AG04449 (cell line): ENCODE data around the gene IL22RA2.

Source experiments
- CTCF ChIA-PET: fragments of 350-600 bp; formaldehyde crosslinking; extraction: SDS; loops from one replicate; lab custom pipeline; 2021; ENCODE audit warnings: antibody characterized with exemption; lab: Yijun Ruan, JAX
- POLR2A ChIA-PET: fragments of 400-600, 350-600 bp; formaldehyde crosslinking; extraction: SDS; loops from one replicate; lab custom pipeline; 2020; ENCODE audit warnings: antibody characterized with exemption, inconsistent platforms; lab: Yijun Ruan, JAX
- DNase-seq: peaks from one replicate; pipeline ENCODE4 v3.0.0-alpha.2; 2010; ENCODE audit warnings: low read depth, low spot score
- H3K4me3 ChIP-seq: 2 replicates; pipeline ENCODE4 v1.5.1; 2011; ENCODE audit warnings: low read depth, mild to moderate bottlenecking, control low read depth, low read length
- CTCF ChIP-seq: IDR thresholded peaks from one replicate; pipeline ENCODE4 v1.5.1; 2011; ENCODE audit warnings: mild to moderate bottlenecking, moderate library complexity, low read length, control low read depth, inconsistent platforms; ENCODE audit not compliant: insufficient read depth; ENCODE audit errors: missing control alignments

The IL22RA2 gene

GRCh38 chr6:137173501-137173900, at the start of gene IL22RA2:
Gene IL22RA2, minus strand, starts transcription at chr6:137173644. Its CDS starts 11,895 bp downstream, at chr6:137161749.
- TF ChIP-seq CTCF: no peak
- ChIA-PET CTCF (no interaction called here), POLR2A (no interaction called here)
- no peak within 1 kb of the TSS for H3K4me3 ChIP-seq
- no peak for DNase-seq

DNA sequence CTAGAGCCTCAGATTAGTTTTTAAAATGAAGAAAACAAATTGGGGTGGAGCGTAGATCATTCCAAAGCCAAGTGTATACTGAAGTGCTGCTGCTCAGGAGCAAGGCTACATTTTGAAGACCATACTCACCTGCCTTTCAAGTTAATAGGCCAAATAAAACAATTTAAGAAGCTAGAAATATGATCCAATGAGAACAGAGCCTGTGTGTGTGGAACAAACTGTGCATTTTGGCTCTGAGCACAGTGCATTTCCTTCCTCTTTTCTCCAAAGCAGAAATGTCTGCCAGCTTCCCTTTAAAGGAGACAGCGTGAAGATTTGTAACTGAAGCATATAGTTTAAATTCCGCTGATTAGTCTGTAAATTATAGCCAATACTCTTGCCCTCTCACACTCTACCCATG, 48.9 kb upstream of the IL22RA2 start:
- DNase-seq: no peak
- H3K4me3 ChIP-seq: no peak overlapping the region
- POLR2A ChIA-PET: no interaction called here
- no peak for TF ChIP-seq CTCF
- CTCF ChIA-PET: interaction anchor here (1.0 kb wide), 2 partner anchors 9 to 92 kb away, joined by 3 to 4 read pairs; no protein-coding TSS in a partner anchor

- H3K4me3 ChIP-seq: peak overlapping the region; percentile 98
- DNase-seq: no peak
- POLR2A ChIA-PET: no interaction called here
- TF ChIP-seq CTCF: no peak
- CTCF ChIA-PET: no interaction called here
Measured at GRCh38 chr6:137219664-137220252, 46.3 kb upstream of the IL22RA2 start.

DNA sequence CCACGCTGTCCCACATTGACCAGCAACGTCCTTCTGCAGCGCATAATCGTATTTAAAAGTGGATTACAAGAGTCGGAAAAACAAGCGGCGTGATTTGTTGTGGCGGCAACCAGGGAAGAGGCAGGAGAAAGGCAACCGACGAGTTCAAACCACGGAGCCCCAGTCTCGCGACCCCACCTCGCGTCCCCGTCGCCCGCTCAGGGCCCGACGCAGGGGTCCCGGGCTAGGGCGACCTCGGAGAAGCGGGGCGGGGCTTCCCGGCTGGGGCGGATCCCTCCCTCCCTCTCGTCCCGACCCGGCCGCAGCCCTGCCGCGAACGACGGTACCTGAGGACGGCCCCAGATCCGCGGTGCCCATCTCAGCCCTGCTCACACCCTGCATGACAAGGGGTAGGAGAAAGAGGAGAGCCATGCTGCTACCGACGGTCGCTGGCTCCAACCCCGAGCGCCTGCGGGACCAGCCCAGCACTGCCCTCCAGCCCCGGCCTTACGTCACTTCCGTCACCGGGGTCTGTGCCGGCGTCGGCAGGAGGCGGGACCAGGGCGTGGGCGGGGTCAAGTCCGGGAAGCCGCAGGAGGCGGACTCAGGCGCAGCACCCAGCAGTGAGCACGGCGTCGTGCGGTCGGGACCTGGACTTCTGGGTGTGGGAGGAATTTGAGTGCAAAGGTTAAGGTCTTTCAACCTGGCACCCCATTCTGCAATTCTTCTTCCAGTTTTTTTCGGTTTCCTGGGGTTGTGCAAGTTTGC, 45.6 kb upstream of the IL22RA2 start, which contains the start of gene IFNGR1:
TSS of gene IFNGR1 (minus strand) at position 469 of the 747 bp plus-strand sequence. CDS start at position 411, 58 bp downstream.
- DNase-seq: no peak
- no peak for TF ChIP-seq CTCF
- POLR2A ChIA-PET: no interaction called here
- CTCF ChIA-PET: no interaction called here
- peak within 1 kb of the TSS; percentile 98 for H3K4me3 ChIP-seq

GRCh38 chr6:137218473-137218916, 45.1 kb upstream of the IL22RA2 start:
- no peak for TF ChIP-seq CTCF
- ChIA-PET POLR2A (no interaction called here), CTCF (no interaction called here)
- no peak for DNase-seq
- peak overlapping the region; percentile 98 for H3K4me3 ChIP-seq

DNA sequence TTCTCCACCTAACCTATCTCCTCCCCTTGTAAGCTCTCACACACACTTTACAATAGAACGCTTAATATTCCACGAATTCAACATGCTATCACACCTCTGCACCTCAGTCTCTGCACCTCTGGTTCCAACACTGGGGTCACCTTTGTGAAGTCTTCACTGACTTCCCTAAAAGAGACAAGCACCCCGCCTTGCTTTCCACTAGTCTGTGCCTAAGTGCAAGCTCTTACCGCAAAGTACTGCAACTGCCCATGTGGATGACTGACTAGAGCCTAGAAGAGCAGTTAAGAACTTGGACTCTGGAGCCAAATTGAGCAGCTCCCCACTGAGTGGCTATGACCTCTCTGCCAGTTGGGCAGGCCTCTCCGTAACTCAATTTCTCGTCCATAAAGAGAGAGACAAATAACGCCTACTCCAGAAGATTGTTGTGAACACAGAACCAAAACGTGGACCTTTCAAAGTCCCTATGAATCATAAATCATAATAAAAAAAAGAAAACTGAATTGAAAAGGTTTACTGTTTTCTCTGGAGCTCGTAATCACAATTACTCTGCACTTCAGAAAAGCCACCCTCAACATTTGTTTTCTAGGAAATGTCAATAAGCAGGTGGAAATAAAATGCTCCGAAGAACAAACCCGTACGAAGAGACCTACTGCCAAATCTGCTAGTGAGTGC, 44.5 kb upstream of the IL22RA2 start:
- peak overlapping the region; percentile 98 for H3K4me3 ChIP-seq
- no peak for TF ChIP-seq CTCF
- POLR2A ChIA-PET: no interaction called here
- CTCF ChIA-PET: no interaction called here
- no peak for DNase-seq
